Ovary (tissue), 9 donors: ENCODE measurements around the gene RAB40B. TPM values are rescaled to one million over a fixed set of nuclear protein-coding genes. Genes with fewer than 3 reads are reported as not detected.

Experiments
- DNase-seq, 5 donors: peaks; one replicate each; pipeline ENCODE4 v3.0.0-alpha.2; 2019 to 2020
- H3K27ac ChIP-seq, 2 donors: fragments of 200-600 bp; one replicate each; pipeline versions ENCODE4 v1.5.1 to v1.8.0; 2019 to 2022
- H3K27me3 ChIP-seq: fragments of 200-600 bp; one replicate; pipeline ENCODE4 v1.8.0; 2022
- H3K36me3 ChIP-seq: fragments of 200-600 bp; sonication (generic); one replicate; pipeline ENCODE4 v1.5.1; 2019
- H3K4me1 ChIP-seq: one replicate; pipeline ENCODE4 v1.8.1; 2013; ENCODE audit warnings: mild to moderate bottlenecking, moderate library complexity; ENCODE audit not compliant: insufficient read depth
- H3K4me3 ChIP-seq: fragments of 200-600 bp; sonication (generic); one replicate; pipeline ENCODE4 v1.5.1; 2017
- H3K9me3 ChIP-seq, 2 donors: fragments of 200-600 bp in 1 of 2; sonication (generic) in 1 of 2; one replicate each; pipeline versions ENCODE4 v1.5.1 to v1.8.1; 2013 to 2019; ENCODE audit warnings: mild to moderate bottlenecking in 1 of 2, moderate library complexity in 1 of 2
- CTCF ChIP-seq, 3 donors: fragments of 450-650 bp in 2 of 3; fragments of 200-600 bp in 1 of 3; IDR thresholded peaks; one replicate each; pipeline versions ENCODE4 v1.5.1 to v1.8.0; 2016 to 2022; ENCODE audit warnings: antibody characterized with exemption in 3 of 3, mild to moderate bottlenecking in 1 of 3
- EP300 ChIP-seq: sonication (generic); formaldehyde crosslinking; IDR thresholded peaks from one replicate; pipeline ENCODE4 v1.6.1; 2017; ENCODE audit warnings: antibody characterized with exemption
- POLR2A ChIP-seq: fragments of 450-650 bp; IDR thresholded peaks from one replicate; pipeline ENCODE4 v1.6.1; 2017; ENCODE audit warnings: antibody characterized with exemption, mild to moderate bottlenecking, moderate library complexity
- WGBS, 3 donors: extraction: QIAGEN DNeasy Blood & Tissue Kit in 1 of 3; methylation state at CpG; one replicate each; pipeline versions ENCODE4 v1.1.5 to v1.1.7; 2013 to 2017; 5-methylcytosine and 5-hydroxymethylcytosine counted together
- intact Hi-C, 4 donors: fragments of 100-400 bp; cut with DNase I; formaldehyde crosslinking; loops; one replicate each; pipeline versions ENCODE4 v1.11.0 to v1.15.1; 2022 to 2023
- polyA plus RNA-seq, 2 donors: library from polyadenylated mRNA; stranded (reverse); fragments of 200-250 nt in 1 of 2; fragments of 350-450 nt in 1 of 2; fragmentation: Illumina TruSeq in 1 of 2; extraction: RNeasy Lipid Tissue Mini Kit (QIAGEN cat#74804) in 1 of 2; gene quantifications; one replicate each; pipeline ENCODE4 v1.2.3, GENCODE V29; 2013 to 2014
- total RNA-seq, 7 donors: library from RNA; depleted of rRNA in 2 of 7; stranded (reverse); fragments of >200 nt in 2 of 7; fragmentation: NEBNext Ultra II Directional in 3 of 7; extraction: Animal tissue kit (Norgen Biotek cat#: 25700) in 3 of 7; gene quantifications; one replicate each; pipeline versions ENCODE4 v1.1.0 to v1.2.4, GENCODE V29; 2016 to 2023
- donor health status: DM: no; HTN: no; CAD: no; lungs with moderate emphysema.
- donor health status: DM: no; HTN: no; CAD: no.
- donor health status: Bipolar disorder and iron deficiency.
- donor health status: DM: yes; HTN: yes; CAD: no.
- donor health status: DM: no; HTN: no; CAD: no.
- donor health status: DM: yes; HTN: yes; CAD: no.

RAB40B gene
- total and polyA plus RNA-seq, 9 donors: 9.2 to 25.9 (median 14.9) TPM

GRCh38 chr17:82694647-82695046 lies 3.9 kb downstream of the RAB40B start:
- TF ChIP-seq EP300: no peak
- TF ChIP-seq CTCF (IDR thresholded peaks at IDR 0.05): no peak
- TF ChIP-seq POLR2A: no peak
- Histone ChIP-seq H3K4me1 (peaks cover 15% of the 10 kb centered on the region), H3K9me3 (no peaks in the 10 kb centered on the region), H3K4me3 (no peak overlapping the region), H3K27ac (no peak overlapping the region), H3K36me3 (no peaks in the 10 kb centered on the region), H3K27me3 (no peaks in the 10 kb centered on the region)
- DNase-seq: no peak
- WGBS, 3 donors: 70 to 79% (median 73%) methylated on average over 2 of the region's 2 CpGs
- intact Hi-C loops: no loop called here

- Histone ChIP-seq H3K9me3 (no peaks in the 10 kb centered on the region), H3K27me3 (no peaks in the 10 kb centered on the region), H3K4me3 (no peak overlapping the region), H3K4me1 (peaks cover 9% of the 10 kb centered on the region), H3K36me3 (no peaks in the 10 kb centered on the region), H3K27ac (no peak overlapping the region)
- TF ChIP-seq EP300: no peak
- TF ChIP-seq CTCF (IDR thresholded peaks at IDR 0.05): no peak
- TF ChIP-seq POLR2A: no peak
- no peak for DNase-seq
- WGBS, 3 donors: 93 to 95% (median 94%) methylated on average over 22 of the region's 22 CpGs
- intact Hi-C loops: no loop called here
Observed at GRCh38 chr17:82693168-82693867, 5.2 kb downstream of the RAB40B start.

- TF ChIP-seq CTCF (IDR thresholded peaks at IDR 0.05) (no peak), EP300 (no peak), POLR2A (no peak)
- no peaks in the 10 kb centered on the region for H3K36me3 ChIP-seq
- H3K4me3 ChIP-seq: no peak overlapping the region
- 67 to 73% (median 71%) methylated on average over 15 to 16 of the region's 16 CpGs for WGBS, 3 donors
- H3K27me3 ChIP-seq: no peaks in the 10 kb centered on the region
- H3K9me3 ChIP-seq: no peaks in the 10 kb centered on the region
- DNase-seq: no peak
- no peak overlapping the region for H3K27ac ChIP-seq
- H3K4me1 ChIP-seq: peaks cover 7% of the 10 kb centered on the region
- intact Hi-C loops: no loop called here
Observed at GRCh38 chr17:82692268-82692667, 6.2 kb downstream of the RAB40B start.

- no peaks in the 10 kb centered on the region for H3K9me3 ChIP-seq
- 88 to 91% (median 89%) methylated on average over 11 to 14 of the region's 17 CpGs for WGBS, 3 donors
- DNase-seq: no peak
- H3K36me3 ChIP-seq: no peaks in the 10 kb centered on the region
- peaks cover 1% of the 10 kb centered on the region for H3K4me1 ChIP-seq
- H3K4me3 ChIP-seq: no peak overlapping the region
- intact Hi-C loops: no loop called here
- TF ChIP-seq EP300 (no peak), POLR2A (no peak)
- no peaks in the 10 kb centered on the region for H3K27me3 ChIP-seq
- H3K27ac ChIP-seq: no peak overlapping the region
Observed at GRCh38 chr17:82691714-82692113, 6.8 kb downstream of the RAB40B start.

GRCh38 chr17:82690786-82691489 lies 7.6 kb downstream of the RAB40B start:
- DNase-seq: no peak
- Histone ChIP-seq H3K4me3 (no peak overlapping the region), H3K27me3 (no peaks in the 10 kb centered on the region), H3K4me1 (no peaks in the 10 kb centered on the region), H3K9me3 (no peaks in the 10 kb centered on the region), H3K27ac (no peak overlapping the region), H3K36me3 (no peaks in the 10 kb centered on the region)
- 85 to 90% (median 86%) methylated on average over 18 of the region's 18 CpGs for WGBS, 3 donors
- no peak for TF ChIP-seq EP300
- TF ChIP-seq POLR2A: no peak
- no peak for TF ChIP-seq CTCF (IDR thresholded peaks at IDR 0.05)
- intact Hi-C loops: no loop called here
